GM12878 (cell line): Measurements from ENCODE around the gene OXTR. TPM values are rescaled to one million over a fixed set of nuclear protein-coding genes. Genes with fewer than 3 reads are reported as not detected.
A peak's percentile ranks its signal among the peaks of the same experiment; 100 is the strongest.

Experiments used
- GATAD2B ChIP-seq: fragments of 450-650 bp; conservative IDR thresholded peaks from 2 replicates; pipeline ENCODE4 v1.6.1; 2017; ENCODE audit warnings: low read depth, mild to moderate bottlenecking, moderate library complexity
- HDAC2 ChIP-seq: fragments of 200-600 bp; sonication (generic); IDR thresholded peaks from 2 replicates; pipeline ENCODE4 v1.6.1; 2017
- IRF3 ChIP-seq: fragments of 450-650 bp; IDR thresholded peaks from 2 replicates; pipeline ENCODE4 v1.6.1; 2014; ENCODE audit warnings: mild to moderate bottlenecking
- LARP7 ChIP-seq: fragments of 450-650 bp; IDR thresholded peaks from 2 replicates; pipeline ENCODE4 v1.6.1; 2017; ENCODE audit warnings: mild to moderate bottlenecking
- MYC ChIP-seq: IDR thresholded peaks from 2 replicates; pipeline ENCODE4 v1.6.1; 2011; ENCODE audit warnings: mild to moderate bottlenecking, low read length, moderate library complexity, inconsistent platforms; ENCODE audit not compliant: insufficient read depth, insufficient replicate concordance, insufficient read length, severe bottlenecking
- NR2F1 ChIP-seq: fragments of 450-650 bp; conservative IDR thresholded peaks from 2 replicates; pipeline ENCODE4 v1.6.1; 2017; ENCODE audit warnings: mild to moderate bottlenecking
- PAX5 ChIP-seq: IDR thresholded peaks from 2 replicates; pipeline ENCODE4 v1.6.1; 2011; ENCODE audit warnings: low read depth, low read length, borderline replicate concordance
- POLR2A ChIP-seq: IDR thresholded peaks from 2 replicates; pipeline ENCODE4 v1.6.1; 2011; ENCODE audit warnings: low read depth, mild to moderate bottlenecking, low read length
- PRDM15 ChIP-seq: fragments of 450-650 bp; formaldehyde crosslinking; IDR thresholded peaks from 2 replicates; pipeline ENCODE4 v1.4.0; 2020; ENCODE audit warnings: mild to moderate bottlenecking, moderate library complexity
- RB1 ChIP-seq: fragments of 450-650 bp; formaldehyde crosslinking; IDR thresholded peaks from 2 replicates; pipeline ENCODE4 v1.6.1; 2017; ENCODE audit warnings: mild to moderate bottlenecking, borderline replicate concordance
- RUNX3 ChIP-seq: IDR thresholded peaks from 2 replicates; pipeline ENCODE4 v1.6.1; 2012; ENCODE audit warnings: low read length, inconsistent platforms
- SIX5 ChIP-seq: IDR thresholded peaks from 2 replicates; pipeline ENCODE4 v1.6.1; 2011; ENCODE audit warnings: mild to moderate bottlenecking, low read depth, low read length, moderate library complexity; ENCODE audit not compliant: severe bottlenecking
- SMC3 ChIP-seq: IDR thresholded peaks from 2 replicates; pipeline ENCODE4 v1.6.1; 2011; ENCODE audit warnings: low read length, improper control_type of control experiment, borderline replicate concordance
- TBL1XR1 ChIP-seq: IDR thresholded peaks from 2 replicates; pipeline ENCODE4 v1.6.1; 2012; ENCODE audit warnings: low read depth, low read length, improper control_type of control experiment
- TCF12 ChIP-seq: IDR thresholded peaks from 2 replicates; pipeline ENCODE4 v1.6.1; 2011; ENCODE audit warnings: low read depth, mild to moderate bottlenecking, low read length
- polyA plus RNA-seq, 11 experiments: library from polyadenylated mRNA; depleted of rRNA in 4 of 11; unstranded in 6 of 11; stranded (reverse) in 5 of 11; fragments of >200 nt; fragmentation: Nextera tagmentation in 4 of 11; fragmentation: Illumina TruSeq in 1 of 11; extraction: Ambion mirVana in 4 of 11; extraction: Trizol in 1 of 11; gene quantifications; 1 replicate in 1 of 11; 2 replicates in 10 of 11; pipeline versions ENCODE4 v1.2.1 to v1.2.3, GENCODE V29; 2011 to 2016; ENCODE audit warnings: inconsistent platforms in 2 of 11, missing spikeins in 2 of 11, low read depth in 1 of 11
- total RNA-seq, 4 experiments: library from RNA; depleted of rRNA in 3 of 4; stranded (reverse); fragments of >200 nt in 3 of 4; fragmentation: Illumina TruSeq in 1 of 4; extraction: Trizol in 1 of 4; gene quantifications; 2 replicates each; pipeline versions ENCODE4 v1.2.1 to v1.2.3, GENCODE V29; 2013 to 2021
- TF ChIP-seq, protein P1 (sequence below): fragments of 450-650 bp; IDR thresholded peaks from 2 replicates; pipeline ENCODE4 v1.6.1; 2017; ENCODE audit warnings: mild to moderate bottlenecking, moderate library complexity
- TF ChIP-seq, protein P2 (sequence below): fragments of 450-650 bp; IDR thresholded peaks from 2 replicates; pipeline ENCODE4 v1.6.1; 2018; ENCODE audit warnings: mild to moderate bottlenecking, low read depth, moderate library complexity; ENCODE audit not compliant: partially characterized antibody

The OXTR gene
- total and polyA plus RNA-seq, 10 of the 15 experiments (the other 5 are each of a cell fraction or from before 2014, with no cell fraction given), result 0.43 to 5.9 (median 2.6) TPM

GRCh38 chr3:8769088-8769822 lies at the start of gene OXTR (continued):
- TF ChIP-seq PRDM15 (CRISPR knock-in tag) (no peak), RUNX3 (no peak), HDAC2 (no peak), TCF12 (no peak), NR2F1 (0 out of 2 replicates have a peak, but pooled peaks have one; percentile 30), POLR2A (0 out of 2 replicates have a peak, but pooled peaks have one; percentile 16), SIX5 (no peak), PAX5 (no peak; the same call in 1 of the 2 replicates), IRF3 (peak; percentile 43; the same call in 1 of the 2 replicates), RB1 (peak; percentile 74; the same call in 1 of the 2 replicates), SMC3 (peak; percentile 43; the same call in 1 of the 2 replicates), MYC (no peak), TBL1XR1 (no peak), GATAD2B (peak; percentile 57; the same call in 1 of the 2 replicates), LARP7 (0 out of 2 replicates have a peak, but pooled peaks have one; percentile 59)
- TF ChIP-seq, protein P1, sequence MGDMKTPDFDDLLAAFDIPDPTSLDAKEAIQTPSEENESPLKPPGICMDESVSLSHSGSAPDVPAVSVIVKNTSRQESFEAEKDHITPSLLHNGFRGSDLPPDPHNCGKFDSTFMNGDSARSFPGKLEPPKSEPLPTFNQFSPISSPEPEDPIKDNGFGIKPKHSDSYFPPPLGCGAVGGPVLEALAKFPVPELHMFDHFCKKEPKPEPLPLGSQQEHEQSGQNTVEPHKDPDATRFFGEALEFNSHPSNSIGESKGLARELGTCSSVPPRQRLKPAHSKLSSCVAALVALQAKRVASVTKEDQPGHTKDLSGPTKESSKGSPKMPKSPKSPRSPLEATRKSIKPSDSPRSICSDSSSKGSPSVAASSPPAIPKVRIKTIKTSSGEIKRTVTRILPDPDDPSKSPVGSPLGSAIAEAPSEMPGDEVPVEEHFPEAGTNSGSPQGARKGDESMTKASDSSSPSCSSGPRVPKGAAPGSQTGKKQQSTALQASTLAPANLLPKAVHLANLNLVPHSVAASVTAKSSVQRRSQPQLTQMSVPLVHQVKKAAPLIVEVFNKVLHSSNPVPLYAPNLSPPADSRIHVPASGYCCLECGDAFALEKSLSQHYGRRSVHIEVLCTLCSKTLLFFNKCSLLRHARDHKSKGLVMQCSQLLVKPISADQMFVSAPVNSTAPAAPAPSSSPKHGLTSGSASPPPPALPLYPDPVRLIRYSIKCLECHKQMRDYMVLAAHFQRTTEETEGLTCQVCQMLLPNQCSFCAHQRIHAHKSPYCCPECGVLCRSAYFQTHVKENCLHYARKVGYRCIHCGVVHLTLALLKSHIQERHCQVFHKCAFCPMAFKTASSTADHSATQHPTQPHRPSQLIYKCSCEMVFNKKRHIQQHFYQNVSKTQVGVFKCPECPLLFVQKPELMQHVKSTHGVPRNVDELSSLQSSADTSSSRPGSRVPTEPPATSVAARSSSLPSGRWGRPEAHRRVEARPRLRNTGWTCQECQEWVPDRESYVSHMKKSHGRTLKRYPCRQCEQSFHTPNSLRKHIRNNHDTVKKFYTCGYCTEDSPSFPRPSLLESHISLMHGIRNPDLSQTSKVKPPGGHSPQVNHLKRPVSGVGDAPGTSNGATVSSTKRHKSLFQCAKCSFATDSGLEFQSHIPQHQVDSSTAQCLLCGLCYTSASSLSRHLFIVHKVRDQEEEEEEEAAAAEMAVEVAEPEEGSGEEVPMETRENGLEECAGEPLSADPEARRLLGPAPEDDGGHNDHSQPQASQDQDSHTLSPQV, result peak; percentile 43; the same call in 1 of the 2 replicates
- TF ChIP-seq, protein P2, sequence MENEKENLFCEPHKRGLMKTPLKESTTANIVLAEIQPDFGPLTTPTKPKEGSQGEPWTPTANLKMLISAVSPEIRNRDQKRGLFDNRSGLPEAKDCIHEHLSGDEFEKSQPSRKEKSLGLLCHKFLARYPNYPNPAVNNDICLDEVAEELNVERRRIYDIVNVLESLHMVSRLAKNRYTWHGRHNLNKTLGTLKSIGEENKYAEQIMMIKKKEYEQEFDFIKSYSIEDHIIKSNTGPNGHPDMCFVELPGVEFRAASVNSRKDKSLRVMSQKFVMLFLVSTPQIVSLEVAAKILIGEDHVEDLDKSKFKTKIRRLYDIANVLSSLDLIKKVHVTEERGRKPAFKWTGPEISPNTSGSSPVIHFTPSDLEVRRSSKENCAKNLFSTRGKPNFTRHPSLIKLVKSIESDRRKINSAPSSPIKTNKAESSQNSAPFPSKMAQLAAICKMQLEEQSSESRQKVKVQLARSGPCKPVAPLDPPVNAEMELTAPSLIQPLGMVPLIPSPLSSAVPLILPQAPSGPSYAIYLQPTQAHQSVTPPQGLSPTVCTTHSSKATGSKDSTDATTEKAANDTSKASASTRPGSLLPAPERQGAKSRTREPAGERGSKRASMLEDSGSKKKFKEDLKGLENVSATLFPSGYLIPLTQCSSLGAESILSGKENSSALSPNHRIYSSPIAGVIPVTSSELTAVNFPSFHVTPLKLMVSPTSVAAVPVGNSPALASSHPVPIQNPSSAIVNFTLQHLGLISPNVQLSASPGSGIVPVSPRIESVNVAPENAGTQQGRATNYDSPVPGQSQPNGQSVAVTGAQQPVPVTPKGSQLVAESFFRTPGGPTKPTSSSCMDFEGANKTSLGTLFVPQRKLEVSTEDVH, result no peak
